ENCODE data around the gene OPTN.

The OPTN gene

GRCh38 chr10:13184276-13184675 lies 84.3 kb downstream of the OPTN start:
- no peak for DNase-seq (ENCODE audit: low spot score)

DNA sequence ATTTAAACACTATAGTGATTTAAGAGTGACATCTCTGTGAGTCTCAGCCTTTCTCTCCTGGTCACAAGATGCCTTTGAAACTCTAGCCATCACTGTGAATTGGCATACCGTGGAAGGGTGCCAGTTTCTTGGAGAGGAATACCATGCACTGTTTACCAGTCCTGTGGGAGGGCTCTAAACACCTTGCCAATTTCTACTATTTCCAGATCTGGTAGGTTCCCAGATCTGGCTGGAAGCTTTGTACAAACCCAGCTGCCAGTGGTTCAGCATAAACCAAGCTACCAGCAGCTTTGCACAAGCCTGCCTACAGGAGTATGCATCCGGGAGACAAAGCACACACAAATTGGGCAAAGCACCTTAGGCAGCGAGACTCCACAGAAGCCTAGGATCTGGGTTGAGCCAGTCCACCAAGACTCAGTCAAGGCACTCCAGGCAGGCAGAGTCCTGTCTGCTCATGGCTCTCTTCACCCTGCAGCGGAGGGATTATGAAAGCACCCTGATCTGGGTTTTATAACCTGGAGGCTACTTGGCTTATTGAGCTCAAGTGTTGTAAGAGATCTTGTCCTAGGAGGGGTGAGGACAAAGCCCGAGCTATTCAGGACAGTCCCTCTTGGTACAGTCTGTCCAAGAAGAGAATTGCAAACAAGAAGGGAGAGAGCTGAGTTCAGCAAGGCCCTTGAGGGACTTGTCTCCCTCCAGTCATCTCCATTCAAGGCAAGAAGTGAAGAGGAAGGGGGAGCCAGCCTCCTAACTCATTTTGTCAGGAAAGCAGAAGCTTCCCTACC lies 85.0 kb downstream of the OPTN start:
- DNase-seq (ENCODE audit: low spot score), result no peak

DNA sequence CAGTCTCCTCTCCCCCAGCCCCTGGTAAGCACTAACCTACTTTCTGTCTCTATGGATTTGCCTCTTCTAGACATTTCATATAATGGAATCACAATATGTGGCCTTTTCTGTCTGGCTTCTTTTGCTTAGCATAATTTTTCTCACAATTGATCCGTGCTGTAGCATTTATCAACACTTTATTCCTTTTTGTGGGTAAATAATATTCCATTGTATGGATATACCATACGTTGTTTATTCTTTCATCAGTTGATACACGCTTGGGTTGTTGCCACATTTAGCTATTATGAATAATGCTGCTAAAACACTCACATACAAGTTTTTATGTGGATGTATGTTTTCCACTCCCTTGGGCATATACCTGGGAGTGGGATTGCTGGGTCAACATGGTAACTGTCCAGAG lies 87.2 kb downstream of the OPTN start:
- DNase-seq (ENCODE audit: low spot score), result no peak
